K562 (cell line): ENCODE measurements around the gene COG4. TPM values are rescaled to one million over a fixed set of nuclear protein-coding genes. Genes with fewer than 3 reads are reported as not detected.

Experiments used
- BACH1 ChIP-seq: fragments of 200-800 bp; sonication (Bioruptor generic); IDR thresholded peaks from 2 replicates; pipeline ENCODE4 v1.6.1; 2016; ENCODE audit warnings: missing genetic modification characterization, missing compliant biosample characterization
- PTTG1 ChIP-seq: fragments of 450-650 bp; IDR thresholded peaks from 2 replicates; pipeline ENCODE4 v1.6.1; 2016; ENCODE audit warnings: low read depth, mild to moderate bottlenecking, missing genetic modification characterization, missing compliant biosample characterization
- RBBP5 ChIP-seq: fragments of 200-600 bp; sonication (generic); IDR thresholded peaks from 2 replicates; pipeline ENCODE4 v1.6.1; 2012; ENCODE audit warnings: borderline replicate concordance, mild to moderate bottlenecking, low read length, control low read depth, inconsistent platforms; ENCODE audit not compliant: insufficient read depth, poor library complexity, severe bottlenecking
- ZNF324 ChIP-seq: fragments of 250-450 bp; sonication (Bioruptor Pico); IDR thresholded peaks from 2 replicates; pipeline ENCODE4 v1.4.0; 2020; ENCODE audit warnings: mild to moderate bottlenecking
- polyA plus RNA-seq, 8 experiments: library from polyadenylated mRNA; depleted of rRNA in 4 of 8; stranded (reverse) in 5 of 8; unstranded in 3 of 8; fragments of >200 nt; fragmentation: Nextera tagmentation in 2 of 8; fragmentation: Illumina TruSeq in 1 of 8; extraction: Ambion mirVana in 2 of 8; extraction: Trizol in 1 of 8; gene quantifications; 2 replicates each; pipeline versions ENCODE4 v1.2.1 to v1.2.3, GENCODE V29; 2011 to 2014; ENCODE audit warnings: inconsistent platforms in 1 of 8, missing spikeins in 1 of 8
- total RNA-seq, 7 experiments: library from RNA; depleted of rRNA in 6 of 7; stranded (reverse); fragments of >200 nt in 6 of 7; fragmentation: Illumina TruSeq in 2 of 7; extraction: Trizol in 2 of 7; gene quantifications; 2 replicates each; pipeline versions ENCODE4 v1.2.1 to v1.2.3, GENCODE V29; 2011 to 2021; ENCODE audit warnings: low replicate concordance in 1 of 7
- TF ChIP-seq, protein P1 (sequence below): fragments of 200-800 bp; sonication (Bioruptor generic); IDR thresholded peaks from 2 replicates; pipeline ENCODE4 v1.6.1; 2016; ENCODE audit warnings: missing genetic modification characterization, missing compliant biosample characterization
- TF ChIP-seq, protein P2 (sequence below): fragments of 450-650 bp; IDR thresholded peaks from 2 replicates; pipeline ENCODE4 v1.6.1; 2016; ENCODE audit warnings: mild to moderate bottlenecking
- TF ChIP-seq, protein P3 (sequence below): sonication (generic); formaldehyde crosslinking; IDR thresholded peaks from 2 replicates; pipeline ENCODE4 v1.8.1; 2023; ENCODE audit warnings: mild to moderate bottlenecking, missing genetic modification reagents
- TF ChIP-seq, protein P4 (sequence below): sonication (generic); formaldehyde crosslinking; IDR thresholded peaks from 2 replicates; pipeline ENCODE4 v1.8.0; 2022; ENCODE audit warnings: mild to moderate bottlenecking, missing genetic modification reagents

COG4 gene
- total and polyA plus RNA-seq, 9 of the 15 experiments (the other 6 are each of a cell fraction or from before 2014, with no cell fraction given) = 13.7 to 73.9 (median 44.2) TPM

DNA sequence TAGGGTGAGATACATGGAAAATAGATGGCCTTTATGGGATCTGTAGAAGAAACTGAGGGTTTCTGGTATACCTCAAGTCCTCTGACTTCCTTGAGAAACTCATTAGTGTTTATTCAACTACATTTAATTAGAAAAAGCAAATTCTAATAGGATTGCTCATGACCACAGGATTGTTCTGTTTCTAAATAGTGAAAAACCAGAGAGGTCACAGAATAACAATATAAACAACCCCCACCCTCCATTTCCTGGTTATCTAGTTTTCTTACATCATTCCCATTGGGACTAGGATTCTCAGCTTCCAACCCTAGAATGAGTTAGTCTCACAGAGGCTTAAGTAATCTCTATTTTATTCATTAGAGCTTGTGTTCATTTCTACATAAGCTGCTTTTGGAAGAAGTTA lies 30.3 kb upstream of the COG4 start (continued):
- TF ChIP-seq, protein P1, sequence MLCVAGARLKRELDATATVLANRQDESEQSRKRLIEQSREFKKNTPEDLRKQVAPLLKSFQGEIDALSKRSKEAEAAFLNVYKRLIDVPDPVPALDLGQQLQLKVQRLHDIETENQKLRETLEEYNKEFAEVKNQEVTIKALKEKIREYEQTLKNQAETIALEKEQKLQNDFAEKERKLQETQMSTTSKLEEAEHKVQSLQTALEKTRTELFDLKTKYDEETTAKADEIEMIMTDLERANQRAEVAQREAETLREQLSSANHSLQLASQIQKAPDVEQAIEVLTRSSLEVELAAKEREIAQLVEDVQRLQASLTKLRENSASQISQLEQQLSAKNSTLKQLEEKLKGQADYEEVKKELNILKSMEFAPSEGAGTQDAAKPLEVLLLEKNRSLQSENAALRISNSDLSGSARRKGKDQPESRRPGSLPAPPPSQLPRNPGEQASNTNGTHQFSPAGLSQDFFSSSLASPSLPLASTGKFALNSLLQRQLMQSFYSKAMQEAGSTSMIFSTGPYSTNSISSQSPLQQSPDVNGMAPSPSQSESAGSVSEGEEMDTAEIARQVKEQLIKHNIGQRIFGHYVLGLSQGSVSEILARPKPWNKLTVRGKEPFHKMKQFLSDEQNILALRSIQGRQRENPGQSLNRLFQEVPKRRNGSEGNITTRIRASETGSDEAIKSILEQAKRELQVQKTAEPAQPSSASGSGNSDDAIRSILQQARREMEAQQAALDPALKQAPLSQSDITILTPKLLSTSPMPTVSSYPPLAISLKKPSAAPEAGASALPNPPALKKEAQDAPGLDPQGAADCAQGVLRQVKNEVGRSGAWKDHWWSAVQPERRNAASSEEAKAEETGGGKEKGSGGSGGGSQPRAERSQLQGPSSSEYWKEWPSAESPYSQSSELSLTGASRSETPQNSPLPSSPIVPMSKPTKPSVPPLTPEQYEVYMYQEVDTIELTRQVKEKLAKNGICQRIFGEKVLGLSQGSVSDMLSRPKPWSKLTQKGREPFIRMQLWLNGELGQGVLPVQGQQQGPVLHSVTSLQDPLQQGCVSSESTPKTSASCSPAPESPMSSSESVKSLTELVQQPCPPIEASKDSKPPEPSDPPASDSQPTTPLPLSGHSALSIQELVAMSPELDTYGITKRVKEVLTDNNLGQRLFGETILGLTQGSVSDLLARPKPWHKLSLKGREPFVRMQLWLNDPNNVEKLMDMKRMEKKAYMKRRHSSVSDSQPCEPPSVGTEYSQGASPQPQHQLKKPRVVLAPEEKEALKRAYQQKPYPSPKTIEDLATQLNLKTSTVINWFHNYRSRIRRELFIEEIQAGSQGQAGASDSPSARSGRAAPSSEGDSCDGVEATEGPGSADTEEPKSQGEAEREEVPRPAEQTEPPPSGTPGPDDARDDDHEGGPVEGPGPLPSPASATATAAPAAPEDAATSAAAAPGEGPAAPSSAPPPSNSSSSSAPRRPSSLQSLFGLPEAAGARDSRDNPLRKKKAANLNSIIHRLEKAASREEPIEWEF (CRISPR knock-in tag) = no peak
- TF ChIP-seq, protein P2, sequence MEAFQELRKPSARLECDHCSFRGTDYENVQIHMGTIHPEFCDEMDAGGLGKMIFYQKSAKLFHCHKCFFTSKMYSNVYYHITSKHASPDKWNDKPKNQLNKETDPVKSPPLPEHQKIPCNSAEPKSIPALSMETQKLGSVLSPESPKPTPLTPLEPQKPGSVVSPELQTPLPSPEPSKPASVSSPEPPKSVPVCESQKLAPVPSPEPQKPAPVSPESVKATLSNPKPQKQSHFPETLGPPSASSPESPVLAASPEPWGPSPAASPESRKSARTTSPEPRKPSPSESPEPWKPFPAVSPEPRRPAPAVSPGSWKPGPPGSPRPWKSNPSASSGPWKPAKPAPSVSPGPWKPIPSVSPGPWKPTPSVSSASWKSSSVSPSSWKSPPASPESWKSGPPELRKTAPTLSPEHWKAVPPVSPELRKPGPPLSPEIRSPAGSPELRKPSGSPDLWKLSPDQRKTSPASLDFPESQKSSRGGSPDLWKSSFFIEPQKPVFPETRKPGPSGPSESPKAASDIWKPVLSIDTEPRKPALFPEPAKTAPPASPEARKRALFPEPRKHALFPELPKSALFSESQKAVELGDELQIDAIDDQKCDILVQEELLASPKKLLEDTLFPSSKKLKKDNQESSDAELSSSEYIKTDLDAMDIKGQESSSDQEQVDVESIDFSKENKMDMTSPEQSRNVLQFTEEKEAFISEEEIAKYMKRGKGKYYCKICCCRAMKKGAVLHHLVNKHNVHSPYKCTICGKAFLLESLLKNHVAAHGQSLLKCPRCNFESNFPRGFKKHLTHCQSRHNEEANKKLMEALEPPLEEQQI = no peak
- TF ChIP-seq, protein P3, sequence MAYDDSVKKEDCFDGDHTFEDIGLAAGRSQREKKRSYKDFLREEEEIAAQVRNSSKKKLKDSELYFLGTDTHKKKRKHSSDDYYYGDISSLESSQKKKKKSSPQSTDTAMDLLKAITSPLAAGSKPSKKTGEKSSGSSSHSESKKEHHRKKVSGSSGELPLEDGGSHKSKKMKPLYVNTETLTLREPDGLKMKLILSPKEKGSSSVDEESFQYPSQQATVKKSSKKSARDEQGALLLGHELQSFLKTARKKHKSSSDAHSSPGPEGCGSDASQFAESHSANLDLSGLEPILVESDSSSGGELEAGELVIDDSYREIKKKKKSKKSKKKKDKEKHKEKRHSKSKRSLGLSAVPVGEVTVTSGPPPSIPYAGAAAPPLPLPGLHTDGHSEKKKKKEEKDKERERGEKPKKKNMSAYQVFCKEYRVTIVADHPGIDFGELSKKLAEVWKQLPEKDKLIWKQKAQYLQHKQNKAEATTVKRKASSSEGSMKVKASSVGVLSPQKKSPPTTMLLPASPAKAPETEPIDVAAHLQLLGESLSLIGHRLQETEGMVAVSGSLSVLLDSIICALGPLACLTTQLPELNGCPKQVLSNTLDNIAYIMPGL (CRISPR knock-in tag) = no peak
- TF ChIP-seq ZNF324 (CRISPR knock-in tag) (no peak), PTTG1 (tag) (no peak), RBBP5 (no peak), BACH1 (tag) (no peak)
- TF ChIP-seq, protein P4, sequence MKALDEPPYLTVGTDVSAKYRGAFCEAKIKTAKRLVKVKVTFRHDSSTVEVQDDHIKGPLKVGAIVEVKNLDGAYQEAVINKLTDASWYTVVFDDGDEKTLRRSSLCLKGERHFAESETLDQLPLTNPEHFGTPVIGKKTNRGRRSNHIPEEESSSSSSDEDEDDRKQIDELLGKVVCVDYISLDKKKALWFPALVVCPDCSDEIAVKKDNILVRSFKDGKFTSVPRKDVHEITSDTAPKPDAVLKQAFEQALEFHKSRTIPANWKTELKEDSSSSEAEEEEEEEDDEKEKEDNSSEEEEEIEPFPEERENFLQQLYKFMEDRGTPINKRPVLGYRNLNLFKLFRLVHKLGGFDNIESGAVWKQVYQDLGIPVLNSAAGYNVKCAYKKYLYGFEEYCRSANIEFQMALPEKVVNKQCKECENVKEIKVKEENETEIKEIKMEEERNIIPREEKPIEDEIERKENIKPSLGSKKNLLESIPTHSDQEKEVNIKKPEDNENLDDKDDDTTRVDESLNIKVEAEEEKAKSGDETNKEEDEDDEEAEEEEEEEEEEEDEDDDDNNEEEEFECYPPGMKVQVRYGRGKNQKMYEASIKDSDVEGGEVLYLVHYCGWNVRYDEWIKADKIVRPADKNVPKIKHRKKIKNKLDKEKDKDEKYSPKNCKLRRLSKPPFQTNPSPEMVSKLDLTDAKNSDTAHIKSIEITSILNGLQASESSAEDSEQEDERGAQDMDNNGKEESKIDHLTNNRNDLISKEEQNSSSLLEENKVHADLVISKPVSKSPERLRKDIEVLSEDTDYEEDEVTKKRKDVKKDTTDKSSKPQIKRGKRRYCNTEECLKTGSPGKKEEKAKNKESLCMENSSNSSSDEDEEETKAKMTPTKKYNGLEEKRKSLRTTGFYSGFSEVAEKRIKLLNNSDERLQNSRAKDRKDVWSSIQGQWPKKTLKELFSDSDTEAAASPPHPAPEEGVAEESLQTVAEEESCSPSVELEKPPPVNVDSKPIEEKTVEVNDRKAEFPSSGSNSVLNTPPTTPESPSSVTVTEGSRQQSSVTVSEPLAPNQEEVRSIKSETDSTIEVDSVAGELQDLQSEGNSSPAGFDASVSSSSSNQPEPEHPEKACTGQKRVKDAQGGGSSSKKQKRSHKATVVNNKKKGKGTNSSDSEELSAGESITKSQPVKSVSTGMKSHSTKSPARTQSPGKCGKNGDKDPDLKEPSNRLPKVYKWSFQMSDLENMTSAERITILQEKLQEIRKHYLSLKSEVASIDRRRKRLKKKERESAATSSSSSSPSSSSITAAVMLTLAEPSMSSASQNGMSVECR (CRISPR knock-in tag) = no peak
